Gastroesophageal sphincter (tissue), 3 donors: ENCODE results near the gene BANK1.

Experiments used
- POLR2A ChIP-seq, 2 donors: fragments of 450-650 bp; IDR thresholded peaks; one replicate each; pipeline ENCODE4 v1.6.1; 2017; ENCODE audit warnings: antibody characterized with exemption in 2 of 2, mild to moderate bottlenecking in 2 of 2, moderate library complexity in 1 of 2
- TF ChIP-seq, protein P1 (sequence below), 4 experiments: fragments of 200-600 bp in 2 of 4; fragments of 450-650 bp in 2 of 4; sonication (generic) in 1 of 4; IDR thresholded peaks; one replicate each; pipeline ENCODE4 v1.5.1; 2017 to 2019; ENCODE audit warnings: antibody characterized with exemption in 4 of 4, mild to moderate bottlenecking in 2 of 4, moderate library complexity in 2 of 4

DNA sequence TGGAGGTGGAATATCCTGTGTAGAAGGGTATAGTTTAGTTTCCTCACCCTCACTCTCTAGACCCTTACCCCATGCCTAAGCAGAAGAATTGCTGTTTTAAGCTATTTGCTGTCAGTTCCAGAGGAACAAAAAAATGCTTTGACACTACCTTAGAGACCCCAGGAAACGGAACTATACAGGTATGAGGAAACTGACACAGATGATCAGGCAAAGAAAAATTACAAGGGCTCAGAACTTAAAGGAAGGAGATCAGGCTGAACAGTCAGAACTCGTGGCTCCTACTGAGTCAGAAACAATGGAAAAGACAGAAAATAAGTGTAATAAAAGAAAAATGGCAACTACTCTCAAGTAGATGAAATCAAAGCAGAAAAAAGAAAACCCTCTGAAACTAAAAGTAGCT lies 65.6 kb downstream of the BANK1 start:
- TF ChIP-seq, protein P1, sequence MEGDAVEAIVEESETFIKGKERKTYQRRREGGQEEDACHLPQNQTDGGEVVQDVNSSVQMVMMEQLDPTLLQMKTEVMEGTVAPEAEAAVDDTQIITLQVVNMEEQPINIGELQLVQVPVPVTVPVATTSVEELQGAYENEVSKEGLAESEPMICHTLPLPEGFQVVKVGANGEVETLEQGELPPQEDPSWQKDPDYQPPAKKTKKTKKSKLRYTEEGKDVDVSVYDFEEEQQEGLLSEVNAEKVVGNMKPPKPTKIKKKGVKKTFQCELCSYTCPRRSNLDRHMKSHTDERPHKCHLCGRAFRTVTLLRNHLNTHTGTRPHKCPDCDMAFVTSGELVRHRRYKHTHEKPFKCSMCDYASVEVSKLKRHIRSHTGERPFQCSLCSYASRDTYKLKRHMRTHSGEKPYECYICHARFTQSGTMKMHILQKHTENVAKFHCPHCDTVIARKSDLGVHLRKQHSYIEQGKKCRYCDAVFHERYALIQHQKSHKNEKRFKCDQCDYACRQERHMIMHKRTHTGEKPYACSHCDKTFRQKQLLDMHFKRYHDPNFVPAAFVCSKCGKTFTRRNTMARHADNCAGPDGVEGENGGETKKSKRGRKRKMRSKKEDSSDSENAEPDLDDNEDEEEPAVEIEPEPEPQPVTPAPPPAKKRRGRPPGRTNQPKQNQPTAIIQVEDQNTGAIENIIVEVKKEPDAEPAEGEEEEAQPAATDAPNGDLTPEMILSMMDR (IDR thresholded peaks at IDR 0.05), result no peak
- TF ChIP-seq POLR2A (IDR thresholded peaks at IDR 0.05), result no peak
